Activated CD8-positive, alpha-beta T cell treated with anti-CD3 and anti-CD28 coated beads, Interleukin-2, amount 10 ng/mL, durations not matched to agents 7 days and 5 days (primary cell): ENCODE results near the gene OR2C1. TPM values are rescaled to one million over a fixed set of nuclear protein-coding genes. Genes with fewer than 3 reads are reported as not detected.
A peak's percentile ranks its signal among the peaks of the same experiment; 100 is the strongest.

Experiments used
- ATAC-seq: fragments of 150-1000 bp; cut with Tn5 transposase; one replicate; pipeline ENCODE4 v1.10.0; 2021; ENCODE audit warnings: moderate library complexity
- CTCF ChIA-PET: fragments of 350-600 bp; sonication (Branson Sonifier 250); formaldehyde crosslinking; loops from one replicate; lab custom pipeline; 2021; ENCODE audit warnings: antibody characterized with exemption; lab: Charles Lee
- POLR2A ChIA-PET: fragments of 350-600 bp; sonication (Branson Sonifier 250); formaldehyde crosslinking; loops from one replicate; lab custom pipeline; 2021; ENCODE audit warnings: antibody characterized with exemption; lab: Charles Lee
- DNase-seq: peaks from one replicate; pipeline ENCODE4 v3.0.0-alpha.2; 2020
- H3K27ac Mint-ChIP-seq: one replicate; pipeline ENCODE4 v1.8.0; 2021; ENCODE audit warnings: mild to moderate bottlenecking, mixed read lengths
- H3K27me3 Mint-ChIP-seq: one replicate; pipeline ENCODE4 v1.8.0; 2021; ENCODE audit warnings: low read depth, mixed read lengths
- H3K36me3 Mint-ChIP-seq: one replicate; pipeline ENCODE4 v1.8.0; 2021; ENCODE audit warnings: low read depth, mixed read lengths
- H3K4me1 Mint-ChIP-seq: one replicate; pipeline ENCODE4 v1.8.0; 2021; ENCODE audit warnings: low read depth, mixed read lengths
- H3K4me3 Mint-ChIP-seq: one replicate; pipeline ENCODE4 v1.8.0; 2021; ENCODE audit warnings: mild to moderate bottlenecking, mixed read lengths
- H3K9me3 Mint-ChIP-seq: one replicate; pipeline ENCODE4 v1.8.0; 2022; ENCODE audit warnings: mixed read lengths; ENCODE audit not compliant: insufficient read depth
- total RNA-seq, 2 experiments: library from RNA; stranded (reverse); gene quantifications; one replicate each; pipeline ENCODE4 v1.2.3, GENCODE V29; 2021

OR2C1 gene
- not detected for total RNA-seq

DNA sequence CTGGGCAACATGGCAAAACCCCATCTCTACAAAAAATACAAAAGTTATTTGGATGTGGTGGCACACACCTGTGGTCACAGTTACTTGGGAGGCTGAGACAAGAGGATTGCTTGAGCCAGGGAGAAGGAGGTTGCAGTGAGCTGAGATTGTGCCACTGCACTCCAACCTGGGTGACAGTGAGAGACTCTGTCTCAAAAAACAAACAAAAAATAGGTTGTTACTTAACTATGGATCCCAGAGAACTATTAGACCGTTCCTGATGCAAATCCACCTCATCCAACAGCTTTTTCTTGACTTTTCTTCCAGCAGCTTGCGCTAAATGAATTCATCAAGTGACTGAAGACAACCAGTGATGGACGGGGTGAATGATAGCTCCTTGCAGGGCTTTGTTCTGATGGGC is at the start of gene OR2C1:
Gene OR2C1 (plus strand): TSS at position 301 of the 400 bp plus-strand sequence. CDS start 52 bp downstream, at position 353.
- POLR2A ChIA-PET: no interaction called here
- CTCF ChIA-PET: no interaction called here

DNA sequence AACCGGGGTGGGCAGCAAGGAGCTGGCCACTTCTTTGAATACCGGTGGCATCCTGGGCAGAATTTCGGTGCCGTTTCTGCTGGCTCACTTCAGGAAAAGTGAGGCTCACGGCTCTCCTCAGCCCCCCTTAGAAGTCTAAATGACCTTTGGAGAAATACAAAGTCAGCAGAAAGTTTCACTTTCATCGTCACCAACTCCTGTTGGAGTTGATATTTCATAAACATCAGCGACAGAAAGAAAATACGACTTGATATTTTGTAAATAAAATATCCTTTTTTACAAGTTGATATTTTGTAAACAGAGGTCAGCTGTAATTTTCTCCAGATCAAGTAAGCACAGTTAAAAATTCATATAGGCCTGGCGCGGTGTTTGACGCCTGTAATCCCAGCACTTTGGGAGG is 49.6 kb upstream of the OR2C1 start:
- Mint-ChIP-seq H3K9me3 (peaks cover 45% of the 10 kb centered on the region), H3K36me3 (peaks cover 79% of the 10 kb centered on the region), H3K27ac (peak overlapping the region; percentile 89), H3K27me3 (no peaks in the 10 kb centered on the region), H3K4me1 (peaks cover 22% of the 10 kb centered on the region), H3K4me3 (peak overlapping the region; percentile 73)
- ChIA-PET CTCF (interaction anchor here (0.8 to 2.1 kb wide), 2 partner anchors 22 to 95 kb away, joined by 3 to 5 read pairs; partner anchors contain the start of genes ZNF174 and ZSCAN32), POLR2A (interaction anchor here (0.6 to 1.8 kb wide), 12 partner anchors 10 to 95 kb away, joined by 3 to 9 read pairs (median 5); partner anchors contain the start of genes ZNF174, ZNF263 and ZSCAN32)
- ATAC-seq: no peak
- DNase-seq: no peak

More for the DNA sequence above, at the start of gene OR2C1:
- ATAC-seq (no peak), DNase-seq (no peak)
- H3K27me3 Mint-ChIP-seq: peaks cover 5% of the 10 kb centered on the region
- no peak within 1 kb of the TSS for H3K4me3 Mint-ChIP-seq
- peaks cover 2% of the 10 kb centered on the region for H3K36me3 Mint-ChIP-seq
- H3K9me3 Mint-ChIP-seq: peaks cover 8% of the 10 kb centered on the region
- no peak within 1 kb of the TSS for H3K27ac Mint-ChIP-seq
- H3K4me1 Mint-ChIP-seq: peaks cover 7% of the 10 kb centered on the region

DNA sequence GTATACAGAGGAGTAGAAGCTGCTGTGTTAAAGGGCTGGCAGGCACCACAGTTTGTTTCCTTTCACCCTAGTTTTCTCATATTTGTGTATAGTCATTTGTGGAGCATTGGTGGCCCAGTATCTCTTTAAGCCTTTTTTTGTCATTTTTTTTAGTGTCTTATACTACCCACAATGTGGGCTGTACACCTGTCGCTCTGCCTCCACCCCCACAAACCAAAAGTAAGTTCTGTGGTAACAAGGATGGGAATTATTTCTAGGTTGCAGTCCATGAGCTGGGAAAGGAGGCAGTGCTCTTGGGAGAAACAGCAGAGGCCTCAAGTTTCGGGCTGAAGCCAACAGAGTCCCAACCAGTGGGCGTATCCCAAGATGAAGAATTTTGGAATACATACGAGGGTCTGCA is 44.2 kb upstream of the OR2C1 start:
- DNase-seq (no peak), ATAC-seq (no peak)
- CTCF ChIA-PET: no interaction called here
- Mint-ChIP-seq H3K9me3 (peaks cover 66% of the 10 kb centered on the region), H3K4me3 (no peak overlapping the region), H3K4me1 (peaks cover 5% of the 10 kb centered on the region), H3K36me3 (peaks cover 93% of the 10 kb centered on the region), H3K27ac (no peak overlapping the region), H3K27me3 (no peaks in the 10 kb centered on the region)
- POLR2A ChIA-PET: no interaction called here

DNA sequence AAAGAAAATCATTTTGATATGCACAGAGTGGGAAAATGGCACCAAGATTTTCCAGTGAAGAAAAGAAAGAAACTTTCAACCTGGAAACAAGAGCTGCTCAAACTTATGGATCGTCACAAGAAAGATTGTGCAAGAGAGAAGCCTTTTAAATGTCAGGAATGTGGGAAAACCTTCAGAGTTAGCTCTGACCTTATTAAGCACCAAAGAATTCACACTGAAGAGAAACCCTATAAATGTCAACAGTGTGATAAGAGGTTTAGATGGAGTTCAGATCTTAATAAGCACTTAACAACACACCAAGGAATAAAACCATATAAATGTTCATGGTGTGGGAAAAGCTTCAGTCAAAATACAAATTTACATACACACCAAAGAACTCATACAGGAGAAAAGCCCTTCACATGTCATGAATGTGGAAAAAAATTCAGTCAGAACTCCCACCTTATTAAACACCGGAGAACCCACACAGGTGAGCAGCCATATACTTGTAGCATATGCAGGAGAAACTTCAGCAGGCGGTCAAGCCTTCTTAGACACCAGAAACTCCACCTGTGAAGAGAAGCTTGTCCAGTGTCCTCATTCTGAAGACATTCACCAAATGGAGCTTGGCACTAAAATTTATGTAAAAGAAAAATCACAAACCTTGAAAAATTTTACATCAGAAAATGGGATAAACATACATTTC is 38.2 kb upstream of the OR2C1 start:
- Mint-ChIP-seq H3K9me3 (peaks cover 83% of the 10 kb centered on the region), H3K36me3 (peaks cover 62% of the 10 kb centered on the region), H3K27ac (no peak overlapping the region), H3K27me3 (no peaks in the 10 kb centered on the region), H3K4me1 (no peaks in the 10 kb centered on the region), H3K4me3 (no peak overlapping the region)
- DNase-seq (no peak), ATAC-seq (no peak)
- POLR2A ChIA-PET: interaction anchor here (0.6 to 1.2 kb wide), 3 partner anchors 12 to 48 kb away, joined by 3 read pairs; partner anchors contain the start of genes TIGD7 and ZNF75A
- CTCF ChIA-PET: no interaction called here

DNA sequence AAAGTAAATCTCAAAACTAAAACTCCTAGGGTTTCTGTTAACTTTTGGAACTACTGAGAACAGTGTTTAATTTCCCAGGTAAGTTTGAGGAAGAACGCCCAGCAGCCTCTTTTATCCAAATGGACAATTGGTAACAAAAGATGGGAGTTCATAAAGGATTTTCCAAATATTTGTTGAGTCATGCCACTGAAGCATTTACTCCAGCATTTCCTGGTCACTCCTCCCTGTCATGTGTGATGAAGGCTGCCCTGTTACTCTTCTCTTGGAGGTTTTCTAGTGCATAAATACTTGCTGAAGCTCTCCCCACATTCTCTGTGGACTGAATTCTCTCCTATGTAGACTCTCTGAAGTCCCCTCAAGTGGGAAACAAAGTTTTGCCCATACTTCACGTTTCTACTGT is 33.9 kb upstream of the OR2C1 start:
- ChIA-PET CTCF (no interaction called here), POLR2A (interaction anchor here (0.6 kb wide), 1 partner anchor 755 kb away, joined by 4 read pairs; no protein-coding TSS in a partner anchor)
- no peaks in the 10 kb centered on the region for H3K27me3 Mint-ChIP-seq
- ATAC-seq (no peak), DNase-seq (no peak)
- H3K9me3 Mint-ChIP-seq: peaks cover 46% of the 10 kb centered on the region
- no peak overlapping the region for H3K27ac Mint-ChIP-seq
- no peaks in the 10 kb centered on the region for H3K4me1 Mint-ChIP-seq
- H3K36me3 Mint-ChIP-seq: peaks cover 24% of the 10 kb centered on the region
- no peak overlapping the region for H3K4me3 Mint-ChIP-seq

DNA sequence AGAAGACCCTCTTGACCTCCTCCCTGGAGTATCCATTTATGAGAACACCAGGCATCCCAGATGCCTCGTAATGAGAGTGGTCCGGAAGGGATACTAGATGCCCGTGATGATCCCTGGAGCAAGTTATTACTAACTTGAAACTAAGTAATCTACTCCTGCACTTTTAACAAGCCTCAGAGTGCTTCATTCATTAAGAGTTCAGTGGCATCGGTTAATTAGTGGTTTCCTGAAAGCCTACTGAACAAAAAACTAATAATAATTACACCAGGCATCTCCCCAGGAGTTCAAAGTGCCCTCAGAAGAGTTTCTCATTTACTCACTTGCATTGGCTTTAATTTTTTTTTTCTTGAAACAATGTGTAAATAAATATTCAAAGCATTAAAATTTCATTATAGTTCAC is 28.2 kb upstream of the OR2C1 start:
- H3K27ac Mint-ChIP-seq: no peak overlapping the region
- ChIA-PET CTCF (no interaction called here), POLR2A (no interaction called here)
- H3K9me3 Mint-ChIP-seq: peaks cover 11% of the 10 kb centered on the region
- no peak for DNase-seq
- H3K27me3 Mint-ChIP-seq: no peaks in the 10 kb centered on the region
- H3K4me1 Mint-ChIP-seq: no peaks in the 10 kb centered on the region
- no peak for ATAC-seq
- no peaks in the 10 kb centered on the region for H3K36me3 Mint-ChIP-seq
- H3K4me3 Mint-ChIP-seq: no peak overlapping the region

DNA sequence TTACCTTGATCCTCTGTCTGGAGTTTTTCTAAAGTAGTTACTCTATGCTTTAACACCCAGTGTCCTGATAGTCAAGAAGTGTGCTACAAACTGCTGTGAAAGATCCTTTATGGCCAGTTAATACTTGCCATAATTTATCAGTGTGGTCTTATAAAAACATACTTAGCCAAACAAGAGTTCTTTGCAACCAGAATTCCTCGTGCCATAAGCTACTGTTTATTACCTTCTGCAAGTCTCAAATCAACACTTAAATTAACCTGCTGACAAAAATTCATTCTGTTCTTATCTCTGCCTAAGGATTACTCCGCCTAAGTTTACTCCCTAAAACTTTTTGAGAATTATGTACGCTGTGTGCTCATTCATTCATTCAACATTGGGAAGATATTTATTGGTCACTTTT is 27.6 kb upstream of the OR2C1 start:
- Mint-ChIP-seq H3K27ac (no peak overlapping the region), H3K4me1 (no peaks in the 10 kb centered on the region), H3K9me3 (peaks cover 12% of the 10 kb centered on the region), H3K4me3 (no peak overlapping the region), H3K27me3 (no peaks in the 10 kb centered on the region), H3K36me3 (no peaks in the 10 kb centered on the region)
- CTCF ChIA-PET: no interaction called here
- POLR2A ChIA-PET: no interaction called here
- ATAC-seq (no peak), DNase-seq (no peak)

DNA sequence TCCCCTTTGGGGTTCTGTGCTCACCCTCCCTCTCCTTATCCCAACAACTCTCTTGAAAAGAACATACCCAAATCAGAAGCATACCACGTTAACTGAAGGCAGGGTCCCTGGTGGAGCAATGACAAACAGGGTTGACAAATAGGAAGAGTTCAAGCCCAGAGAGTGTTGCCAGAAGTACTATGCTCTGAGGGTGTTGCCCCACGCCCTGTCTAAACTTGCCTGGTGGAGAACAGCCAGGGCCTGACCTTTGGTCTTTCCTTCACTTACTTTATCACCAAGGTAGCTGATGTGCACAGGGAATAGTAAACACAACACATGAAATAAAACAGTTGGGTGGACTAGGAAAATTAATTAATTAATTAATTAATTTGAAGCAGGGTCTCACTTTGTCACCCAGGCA is 27.0 kb upstream of the OR2C1 start:
- no peaks in the 10 kb centered on the region for H3K27me3 Mint-ChIP-seq
- H3K36me3 Mint-ChIP-seq: no peaks in the 10 kb centered on the region
- ChIA-PET POLR2A (no interaction called here), CTCF (no interaction called here)
- ATAC-seq (no peak), DNase-seq (no peak)
- H3K27ac Mint-ChIP-seq: no peak overlapping the region
- H3K4me1 Mint-ChIP-seq: no peaks in the 10 kb centered on the region
- H3K9me3 Mint-ChIP-seq: peaks cover 14% of the 10 kb centered on the region
- no peak overlapping the region for H3K4me3 Mint-ChIP-seq

DNA sequence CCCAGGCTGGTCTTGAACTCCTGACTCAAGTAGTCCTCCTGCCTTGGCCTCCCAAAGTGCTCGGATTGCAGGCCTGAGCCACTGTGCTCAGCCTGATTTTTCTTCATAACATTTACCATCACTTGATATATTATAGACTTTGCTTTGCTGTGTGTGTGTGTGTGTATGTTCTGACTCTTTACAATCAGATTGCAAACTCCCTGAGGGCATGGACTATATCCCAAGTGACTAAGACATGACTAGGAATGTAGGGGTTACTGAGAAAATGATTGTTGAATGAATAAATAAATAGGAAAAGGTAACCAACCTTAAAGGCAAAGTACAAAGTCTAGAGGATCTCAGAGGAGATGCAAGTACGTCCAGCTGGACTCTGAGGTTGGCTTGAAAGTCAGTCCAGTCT is 9.6 kb upstream of the OR2C1 start:
- no peak for ATAC-seq

DNA sequence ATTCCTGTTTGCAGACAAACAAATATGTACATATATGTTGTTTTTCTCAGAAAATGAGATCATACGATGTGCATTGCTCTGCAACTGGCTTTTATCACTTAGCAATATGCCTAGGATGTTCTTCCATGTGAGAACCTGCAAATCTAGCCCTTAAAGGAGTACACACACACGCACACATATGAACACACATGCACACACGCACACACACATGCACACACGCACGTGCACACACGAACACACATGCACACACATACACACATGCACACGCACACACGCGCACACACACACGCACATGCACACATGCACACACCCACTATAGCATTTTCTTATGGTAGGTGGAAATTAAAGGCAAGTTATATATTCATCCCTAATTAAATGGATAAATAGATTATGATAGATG is 8.1 kb upstream of the OR2C1 start:
- CTCF ChIA-PET: no interaction called here
- H3K27ac Mint-ChIP-seq: no peak overlapping the region
- H3K36me3 Mint-ChIP-seq: peaks cover 2% of the 10 kb centered on the region
- H3K9me3 Mint-ChIP-seq: peaks cover 3% of the 10 kb centered on the region
- no peak for DNase-seq
- H3K4me1 Mint-ChIP-seq: no peaks in the 10 kb centered on the region
- no peaks in the 10 kb centered on the region for H3K27me3 Mint-ChIP-seq
- ATAC-seq: no peak
- POLR2A ChIA-PET: no interaction called here
- H3K4me3 Mint-ChIP-seq: no peak overlapping the region

More for the DNA sequence above, 9.6 kb upstream of the OR2C1 start:
- H3K9me3 Mint-ChIP-seq: peaks cover 8% of the 10 kb centered on the region
- no peak for DNase-seq
- no peak overlapping the region for H3K4me3 Mint-ChIP-seq
- no peak overlapping the region for H3K27ac Mint-ChIP-seq
- ChIA-PET CTCF (no interaction called here), POLR2A (interaction anchor here (1.1 kb wide), 1 partner anchor 9 kb away, joined by 3 read pairs; no protein-coding TSS in a partner anchor)
- H3K27me3 Mint-ChIP-seq: no peaks in the 10 kb centered on the region
- H3K36me3 Mint-ChIP-seq: peaks cover 2% of the 10 kb centered on the region
- no peaks in the 10 kb centered on the region for H3K4me1 Mint-ChIP-seq

DNA sequence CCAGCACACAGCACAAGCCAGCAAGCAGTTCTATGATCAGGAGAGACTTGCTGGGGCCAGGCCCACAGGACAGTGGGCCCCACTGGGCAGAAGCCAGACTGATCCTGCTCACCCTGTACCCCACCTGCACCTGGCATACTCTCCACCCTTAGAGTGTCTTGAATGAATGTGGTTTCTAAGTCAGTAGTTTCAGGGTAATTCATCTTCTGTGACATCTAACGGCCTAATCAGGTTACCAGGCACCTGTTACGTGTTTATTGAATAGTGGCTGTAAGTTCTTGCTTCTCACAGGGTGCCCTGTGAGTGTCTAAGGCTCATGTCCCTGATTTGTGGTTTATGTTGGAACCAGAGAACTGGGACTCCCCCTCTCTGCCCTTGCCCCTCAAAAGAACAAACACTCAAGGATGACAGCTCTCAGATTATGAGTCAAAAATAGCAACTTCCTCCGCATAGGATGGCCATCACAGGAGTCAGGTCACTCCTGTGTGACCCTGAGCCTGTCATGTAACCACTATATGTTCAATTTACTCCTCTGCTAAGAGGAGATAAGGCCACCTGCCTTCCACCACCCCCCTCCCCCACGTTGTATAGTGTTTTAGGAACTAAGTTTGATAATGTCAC is 7.0 kb upstream of the OR2C1 start:
- H3K27ac Mint-ChIP-seq: no peak overlapping the region
- ATAC-seq (no peak), DNase-seq (no peak)
- H3K4me1 Mint-ChIP-seq: peaks cover 2% of the 10 kb centered on the region
- ChIA-PET CTCF (no interaction called here), POLR2A (no interaction called here)
- H3K4me3 Mint-ChIP-seq: no peak overlapping the region
- H3K27me3 Mint-ChIP-seq: no peaks in the 10 kb centered on the region
- no peaks in the 10 kb centered on the region for H3K9me3 Mint-ChIP-seq
- H3K36me3 Mint-ChIP-seq: no peaks in the 10 kb centered on the region

DNA sequence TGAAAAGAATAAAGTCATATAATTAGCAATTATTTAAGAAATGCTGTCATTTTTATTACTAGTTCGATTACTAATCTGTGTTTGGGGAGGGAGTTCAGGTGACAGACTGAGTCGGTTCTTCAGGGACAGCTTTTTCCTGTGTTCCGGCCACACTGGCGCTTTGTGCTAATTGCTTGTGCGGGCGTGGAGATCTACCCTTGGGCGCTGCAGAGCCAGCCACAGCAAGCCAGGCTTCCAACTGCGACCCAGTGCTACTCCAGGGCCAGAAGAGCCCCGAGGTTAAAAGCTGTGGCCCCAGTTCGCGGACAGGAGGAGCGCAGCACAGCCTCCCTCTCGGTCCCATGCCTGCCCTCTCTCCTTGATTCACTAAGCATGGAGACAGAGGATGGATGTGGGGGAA is 6.5 kb upstream of the OR2C1 start:
- Mint-ChIP-seq H3K36me3 (no peaks in the 10 kb centered on the region), H3K9me3 (peaks cover under 1% of the 10 kb centered on the region), H3K4me3 (no peak overlapping the region), H3K4me1 (peaks cover 5% of the 10 kb centered on the region), H3K27me3 (peaks cover 1% of the 10 kb centered on the region), H3K27ac (no peak overlapping the region)
- DNase-seq (no peak), ATAC-seq (no peak)
- ChIA-PET POLR2A (no interaction called here), CTCF (no interaction called here)
